Measurements from ENCODE around the gene ERV3-1. TPM values are rescaled to one million over a fixed set of nuclear protein-coding genes. Genes with fewer than 3 reads are reported as not detected.
"Not testable (repeated sequence)": the region's sequence is repeated elsewhere in the genome, so short reads cannot be mapped to it uniquely, and the experiment has no call there.

ERV3-1 gene
- total RNA-seq, 1 donor, result 24.2 TPM

DNA sequence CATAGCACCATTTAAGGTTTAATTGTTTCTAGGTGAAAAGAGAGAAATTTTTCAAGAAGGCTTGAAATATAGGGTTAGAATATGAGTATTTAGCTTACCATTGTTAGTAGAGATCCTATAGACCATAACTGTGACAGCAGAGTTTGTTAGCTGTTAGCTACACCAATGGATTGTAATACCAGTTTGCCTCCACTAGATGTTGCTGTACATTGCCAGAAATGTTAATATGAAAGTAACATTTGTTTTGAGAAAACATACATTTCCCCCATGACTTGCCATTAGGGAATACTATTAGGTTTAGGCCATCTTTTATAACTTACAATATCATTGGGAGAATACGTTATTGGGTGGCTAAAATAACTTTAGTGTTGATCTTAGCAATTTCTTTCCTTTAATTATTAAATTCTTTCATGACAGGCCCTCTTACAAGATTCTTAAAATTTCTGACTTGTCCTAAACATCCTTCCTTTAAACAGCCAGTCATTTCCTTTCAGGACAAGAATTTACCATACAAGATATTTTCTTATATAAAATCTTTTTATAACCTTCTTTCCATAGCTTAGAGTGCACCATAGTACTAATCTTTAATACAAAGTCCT, 55.1 kb downstream of the ERV3-1 start:
- no peaks in the 10 kb centered on the region for H3K9me3 ChIP-seq (ENCODE audit: low read depth, low read length)
- no peak overlapping the region for H3K27ac ChIP-seq (ENCODE audit: low read depth, low read length)
- H3K79me2 ChIP-seq (ENCODE audit: insufficient read depth, low read length), result no peaks in the 10 kb centered on the region
- no peak overlapping the region for H3K4me2 ChIP-seq (ENCODE audit: insufficient read depth, low read length)
- no peaks in the 10 kb centered on the region for H3K4me1 ChIP-seq (ENCODE audit: insufficient read depth, low read length)
- no peak overlapping the region for H2AFZ ChIP-seq (ENCODE audit: low read length)
- H3K27me3 ChIP-seq (ENCODE audit: insufficient read depth, low read length), result peaks cover 18% of the 10 kb centered on the region
- peak; percentile 86 for DNase-seq (ENCODE audit: insufficient read length, low spot score, missing footprints)
- no peaks in the 10 kb centered on the region for H3K36me3 ChIP-seq (ENCODE audit: insufficient read depth, low read length)
- TF ChIP-seq, protein P1, sequence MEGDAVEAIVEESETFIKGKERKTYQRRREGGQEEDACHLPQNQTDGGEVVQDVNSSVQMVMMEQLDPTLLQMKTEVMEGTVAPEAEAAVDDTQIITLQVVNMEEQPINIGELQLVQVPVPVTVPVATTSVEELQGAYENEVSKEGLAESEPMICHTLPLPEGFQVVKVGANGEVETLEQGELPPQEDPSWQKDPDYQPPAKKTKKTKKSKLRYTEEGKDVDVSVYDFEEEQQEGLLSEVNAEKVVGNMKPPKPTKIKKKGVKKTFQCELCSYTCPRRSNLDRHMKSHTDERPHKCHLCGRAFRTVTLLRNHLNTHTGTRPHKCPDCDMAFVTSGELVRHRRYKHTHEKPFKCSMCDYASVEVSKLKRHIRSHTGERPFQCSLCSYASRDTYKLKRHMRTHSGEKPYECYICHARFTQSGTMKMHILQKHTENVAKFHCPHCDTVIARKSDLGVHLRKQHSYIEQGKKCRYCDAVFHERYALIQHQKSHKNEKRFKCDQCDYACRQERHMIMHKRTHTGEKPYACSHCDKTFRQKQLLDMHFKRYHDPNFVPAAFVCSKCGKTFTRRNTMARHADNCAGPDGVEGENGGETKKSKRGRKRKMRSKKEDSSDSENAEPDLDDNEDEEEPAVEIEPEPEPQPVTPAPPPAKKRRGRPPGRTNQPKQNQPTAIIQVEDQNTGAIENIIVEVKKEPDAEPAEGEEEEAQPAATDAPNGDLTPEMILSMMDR (IDR thresholded peaks at IDR 0.05; ENCODE audit: extremely low read depth, low read depth, low read length), result peak; percentile 73
- no peak overlapping the region for H3K4me3 ChIP-seq (ENCODE audit: insufficient read depth, low read length)
- H4K20me1 ChIP-seq (ENCODE audit: insufficient read depth, low read length), result no peaks in the 10 kb centered on the region

DNA sequence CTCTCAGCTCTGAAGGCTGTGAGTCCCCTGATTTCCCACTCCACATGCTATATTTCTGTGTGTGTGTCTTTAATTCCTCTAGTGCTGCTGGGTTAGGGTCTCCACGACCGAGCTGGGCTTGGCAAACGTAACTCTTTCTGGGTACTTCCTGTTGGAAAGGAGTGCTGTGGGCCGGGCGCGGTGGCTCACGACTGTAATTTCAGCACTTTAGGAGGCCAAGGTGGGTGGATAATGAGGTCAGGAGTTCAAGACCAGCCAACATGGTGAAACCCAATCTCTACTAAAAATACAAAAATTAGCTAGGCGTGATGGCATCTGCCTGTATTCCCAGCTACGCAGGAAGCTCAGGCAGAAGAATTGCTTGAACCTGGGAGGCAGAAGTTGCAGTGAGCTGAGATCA, 55.8 kb downstream of the ERV3-1 start:
- H3K27me3 ChIP-seq (ENCODE audit: insufficient read depth, low read length), result peaks cover 22% of the 10 kb centered on the region
- DNase-seq (ENCODE audit: insufficient read length, low spot score, missing footprints); H3K27ac ChIP-seq (ENCODE audit: low read depth, low read length); H3K4me2 ChIP-seq (ENCODE audit: insufficient read depth, low read length); H3K4me1 ChIP-seq (ENCODE audit: insufficient read depth, low read length); H3K9me3 ChIP-seq (ENCODE audit: low read depth, low read length); H3K79me2 ChIP-seq (ENCODE audit: insufficient read depth, low read length); H3K36me3 ChIP-seq (ENCODE audit: insufficient read depth, low read length); H4K20me1 ChIP-seq (ENCODE audit: insufficient read depth, low read length); H3K4me3 ChIP-seq (ENCODE audit: insufficient read depth, low read length); H2AFZ ChIP-seq (ENCODE audit: low read length): not testable (repeated sequence)

DNA sequence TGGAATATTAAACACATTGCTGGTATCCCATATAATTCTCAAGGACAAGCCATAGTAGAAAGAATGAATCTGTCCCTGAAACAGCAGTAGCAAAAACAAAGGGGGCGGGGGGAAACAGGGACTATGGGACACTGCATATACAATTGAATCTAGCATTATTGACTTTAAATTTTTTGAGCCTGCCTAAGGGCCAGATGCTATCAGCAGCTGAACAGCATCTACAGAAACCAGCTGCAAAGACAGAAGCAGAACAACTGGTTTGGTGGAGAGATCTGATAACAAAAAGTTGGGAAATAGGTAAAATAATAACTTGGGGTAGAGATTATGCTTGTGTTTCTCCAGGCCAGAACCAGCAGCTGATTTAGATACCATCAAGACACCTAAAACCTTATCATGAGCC, 57.7 kb downstream of the ERV3-1 start:
- H3K9me3 ChIP-seq (ENCODE audit: low read depth, low read length); H3K4me2 ChIP-seq (ENCODE audit: insufficient read depth, low read length); DNase-seq (ENCODE audit: insufficient read length, low spot score, missing footprints); H3K4me1 ChIP-seq (ENCODE audit: insufficient read depth, low read length); H2AFZ ChIP-seq (ENCODE audit: low read length); H3K79me2 ChIP-seq (ENCODE audit: insufficient read depth, low read length); H3K4me3 ChIP-seq (ENCODE audit: insufficient read depth, low read length); H3K36me3 ChIP-seq (ENCODE audit: insufficient read depth, low read length); H4K20me1 ChIP-seq (ENCODE audit: insufficient read depth, low read length); H3K27ac ChIP-seq (ENCODE audit: low read depth, low read length): not testable (repeated sequence)
- H3K27me3 ChIP-seq (ENCODE audit: insufficient read depth, low read length), result peaks cover 22% of the 10 kb centered on the region

DNA sequence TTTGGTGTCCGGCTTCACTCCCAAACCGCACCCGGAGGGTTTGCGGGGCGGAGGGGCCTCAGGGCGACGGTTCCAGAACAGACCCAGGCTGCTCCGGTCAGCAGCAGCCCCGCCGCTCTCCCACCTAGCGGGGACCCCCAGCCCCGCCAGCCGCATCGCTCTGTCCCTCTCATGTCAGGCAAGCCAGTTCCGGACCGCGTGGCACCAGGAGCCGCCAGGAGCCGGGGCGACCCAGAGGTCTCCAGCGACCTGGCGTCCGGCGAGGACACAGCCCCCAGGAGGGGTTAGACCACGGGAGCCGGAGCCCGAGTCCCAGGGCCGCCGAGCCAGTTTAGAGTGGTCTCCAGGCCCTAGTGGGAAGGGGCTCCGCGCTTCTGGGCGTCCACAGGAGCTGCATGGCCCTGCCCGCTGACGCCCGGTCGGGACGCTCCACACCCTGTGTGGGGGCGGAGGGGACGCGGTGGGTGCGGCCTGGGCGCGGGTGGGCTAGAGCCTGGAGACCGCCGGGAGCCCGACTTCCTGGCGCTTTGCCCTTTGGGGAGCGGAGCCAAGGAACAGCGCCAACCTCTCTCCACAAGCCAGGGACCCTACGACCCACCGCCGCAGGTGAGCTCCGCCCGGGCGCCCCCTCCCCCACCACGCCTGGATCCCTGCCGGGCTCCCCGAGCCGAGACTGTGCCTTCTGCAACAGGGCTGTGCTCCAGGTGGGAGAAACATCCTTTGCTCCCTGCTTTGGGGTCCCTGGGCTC, 59.1 kb downstream of the ERV3-1 start:
- no peaks in the 10 kb centered on the region for H3K4me1 ChIP-seq (ENCODE audit: insufficient read depth, low read length)
- no peak for DNase-seq (ENCODE audit: insufficient read length, low spot score, missing footprints)
- no peak overlapping the region for H2AFZ ChIP-seq (ENCODE audit: low read length)
- no peaks in the 10 kb centered on the region for H3K36me3 ChIP-seq (ENCODE audit: insufficient read depth, low read length)
- peak overlapping the region; percentile 22 for H3K4me3 ChIP-seq (ENCODE audit: insufficient read depth, low read length)
- H3K9me3 ChIP-seq (ENCODE audit: low read depth, low read length), result no peaks in the 10 kb centered on the region
- H3K27me3 ChIP-seq (ENCODE audit: insufficient read depth, low read length), result peaks cover 22% of the 10 kb centered on the region
- TF ChIP-seq, protein P1 (IDR thresholded peaks at IDR 0.05; ENCODE audit: extremely low read depth, low read depth, low read length), result no peak
- no peaks in the 10 kb centered on the region for H3K79me2 ChIP-seq (ENCODE audit: insufficient read depth, low read length)
- H3K4me2 ChIP-seq (ENCODE audit: insufficient read depth, low read length), result no peak overlapping the region
- no peaks in the 10 kb centered on the region for H4K20me1 ChIP-seq (ENCODE audit: insufficient read depth, low read length)
- H3K27ac ChIP-seq (ENCODE audit: low read depth, low read length), result no peak overlapping the region

DNA sequence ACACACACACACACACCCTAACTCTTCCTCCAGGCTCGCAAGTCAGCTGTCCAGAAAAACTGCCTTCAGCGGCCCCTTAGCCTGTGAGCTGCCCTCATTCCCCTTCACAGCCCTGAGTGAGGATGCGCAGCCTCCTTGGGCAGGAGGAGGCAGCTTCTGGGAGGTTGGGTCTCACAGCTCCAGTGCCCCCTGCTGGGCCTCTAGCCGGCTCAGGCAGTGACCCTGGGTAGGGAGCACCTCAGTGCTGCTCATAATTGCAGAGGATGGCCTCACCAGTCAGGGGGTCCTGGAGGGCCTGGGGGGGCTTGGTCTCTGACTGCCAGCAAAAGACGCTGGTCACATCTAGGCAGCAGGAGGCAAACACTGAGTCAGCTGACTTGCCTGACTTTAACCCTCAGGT, 59.7 kb downstream of the ERV3-1 start:
- TF ChIP-seq, protein P1 (IDR thresholded peaks at IDR 0.05; ENCODE audit: extremely low read depth, low read depth, low read length), result peak; percentile 14
- Histone ChIP-seq H3K27ac (ENCODE audit: low read depth, low read length) (no peak overlapping the region), H3K27me3 (ENCODE audit: insufficient read depth, low read length) (peaks cover 22% of the 10 kb centered on the region), H3K4me2 (ENCODE audit: insufficient read depth, low read length) (no peak overlapping the region), H4K20me1 (ENCODE audit: insufficient read depth, low read length) (no peaks in the 10 kb centered on the region), H3K79me2 (ENCODE audit: insufficient read depth, low read length) (no peaks in the 10 kb centered on the region), H3K9me3 (ENCODE audit: low read depth, low read length) (no peaks in the 10 kb centered on the region), H3K4me3 (ENCODE audit: insufficient read depth, low read length) (no peak overlapping the region), H3K4me1 (ENCODE audit: insufficient read depth, low read length) (no peaks in the 10 kb centered on the region), H2AFZ (ENCODE audit: low read length) (no peak overlapping the region), H3K36me3 (ENCODE audit: insufficient read depth, low read length) (no peaks in the 10 kb centered on the region)
- DNase-seq (ENCODE audit: insufficient read length, low spot score, missing footprints), result no peak

Measured in osteoblast (primary cell).